Iris pigment epithelial cell (primary cell): ENCODE measurements around the gene PKD1L1.
"Not testable (repeated sequence)": the region's sequence is repeated elsewhere in the genome, so short reads cannot be mapped to it uniquely, and the experiment has no call there.

Experiments
- DNase-seq: peaks from one replicate; pipeline ENCODE4 v3.0.0-alpha.2; 2011; ENCODE audit warnings: low read depth

PKD1L1 gene

DNA sequence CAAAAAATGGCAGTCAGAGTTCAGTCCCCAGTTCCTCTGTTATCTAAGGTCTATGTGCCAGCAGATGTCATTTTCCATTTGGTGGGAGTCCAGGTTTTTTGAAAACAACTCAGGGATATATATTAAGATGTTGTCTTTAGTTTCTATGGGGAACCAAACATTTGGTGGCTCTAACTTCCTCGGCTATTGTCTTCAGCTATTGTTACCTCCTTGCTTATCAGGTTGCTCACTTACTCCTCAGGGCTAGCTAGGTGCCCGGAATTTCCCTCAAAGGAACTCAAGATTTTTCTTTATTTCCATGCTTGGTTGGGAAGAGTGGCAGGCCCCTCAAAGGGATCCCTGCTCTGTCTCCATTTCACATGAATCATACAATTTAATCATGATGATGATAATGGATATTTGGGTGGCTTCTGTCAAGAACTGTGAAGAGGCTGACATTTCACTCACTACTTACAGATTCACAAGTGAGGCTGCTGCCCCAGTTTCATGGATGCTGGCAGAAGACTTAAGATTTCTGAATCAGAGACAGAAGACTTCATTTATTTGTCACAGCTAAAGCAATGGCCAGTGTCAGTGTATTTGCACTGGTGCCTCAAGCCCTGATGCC is 182.8 kb downstream of the PKD1L1 start:
- no peak for DNase-seq

DNA sequence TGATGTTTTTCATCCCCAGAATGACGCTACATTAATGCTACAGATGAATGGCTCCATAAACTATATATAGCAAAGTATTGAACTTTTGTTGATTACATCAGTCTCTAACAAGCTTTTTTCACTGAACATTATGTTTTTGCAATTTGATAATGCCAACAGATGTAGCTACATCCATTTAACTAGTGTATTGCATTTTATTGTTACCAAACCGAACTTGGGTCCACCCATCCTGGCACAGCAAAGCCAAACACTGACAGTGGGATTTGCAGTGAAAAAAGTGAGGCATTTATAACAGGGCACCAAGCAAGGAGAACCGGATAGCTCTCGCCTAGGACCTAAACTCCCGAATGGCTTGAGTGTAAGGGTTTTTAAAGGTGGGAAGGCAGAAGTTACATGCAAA is 183.5 kb downstream of the PKD1L1 start:
- no peak for DNase-seq

DNA sequence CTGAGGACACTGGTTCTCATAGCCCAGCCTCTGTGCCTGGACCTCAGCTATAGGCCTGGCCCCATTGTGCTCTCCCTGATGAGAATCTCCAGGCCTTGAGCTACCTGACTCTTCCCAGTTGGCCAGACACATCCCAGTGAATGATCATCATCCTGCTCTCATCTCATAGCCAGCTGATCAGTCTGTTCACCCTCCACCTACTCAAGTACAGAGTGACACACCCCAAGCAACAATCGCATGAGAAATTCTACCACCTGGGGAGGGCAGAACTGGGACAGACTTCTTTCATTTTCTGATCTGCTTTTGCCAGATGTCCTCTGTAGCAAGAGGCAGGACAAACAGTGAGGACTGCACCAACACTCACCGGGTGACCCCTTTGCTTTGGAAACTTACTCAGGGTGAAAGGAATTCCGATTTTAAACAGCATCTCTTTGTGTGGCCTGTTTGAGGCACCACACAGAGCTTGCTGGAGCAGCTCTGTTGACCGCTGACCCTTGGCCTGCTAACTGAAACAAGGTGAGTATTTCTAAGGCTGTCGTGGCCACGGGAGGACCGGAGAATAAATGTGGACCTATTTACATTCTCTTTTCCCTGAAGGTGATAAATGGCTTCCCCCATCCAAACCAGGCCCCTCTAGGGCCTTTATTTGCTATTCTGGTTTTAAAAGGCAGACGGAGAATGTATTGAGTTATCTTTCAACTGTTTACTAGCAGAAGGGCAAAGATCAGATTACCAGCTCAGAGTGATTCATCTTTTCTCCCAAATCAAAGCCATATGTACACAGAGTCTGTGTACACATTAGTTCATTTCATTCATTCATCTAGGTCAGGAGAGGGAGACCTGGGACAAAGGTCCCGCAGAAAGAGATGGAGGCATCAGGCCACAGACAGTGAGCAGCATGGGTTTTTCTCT is 184.9 kb downstream of the PKD1L1 start:
- DNase-seq = peak; percentile 92

DNA sequence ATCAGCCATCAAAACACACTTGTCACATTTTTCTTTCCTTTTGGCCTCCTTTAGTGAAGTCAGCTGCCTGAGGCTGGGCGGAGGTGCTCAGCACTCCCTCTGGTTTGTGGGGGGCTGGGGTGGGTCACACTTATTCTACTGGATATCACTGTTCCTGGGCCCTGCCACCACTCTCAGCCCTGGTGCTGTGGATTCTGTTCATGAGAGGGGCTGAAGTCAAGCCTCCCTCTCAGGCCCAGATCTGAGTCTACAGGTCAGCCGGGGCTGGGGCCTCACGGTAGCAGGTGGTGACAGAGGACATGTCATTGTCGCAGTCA is 185.6 kb downstream of the PKD1L1 start:
- no peak for DNase-seq

DNA sequence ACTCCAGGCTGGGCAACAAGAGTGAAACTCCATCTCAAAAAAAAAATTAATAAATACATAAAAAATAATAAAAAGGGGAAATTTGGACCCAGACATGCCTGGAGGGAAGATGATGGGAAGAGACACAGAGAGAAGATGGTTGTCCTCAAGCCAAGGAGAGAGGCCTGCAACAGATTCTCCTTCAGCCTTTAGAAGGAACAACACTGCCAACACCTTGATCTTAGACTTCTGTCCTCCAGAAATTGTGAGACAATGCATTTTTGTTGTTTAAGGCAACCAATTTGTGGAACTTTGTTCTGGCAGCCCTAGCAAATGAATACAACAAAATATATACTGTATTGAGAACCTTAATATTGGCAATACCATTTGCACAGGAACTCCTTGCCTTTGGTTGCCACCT is 186.1 kb downstream of the PKD1L1 start:
- DNase-seq = no peak

DNA sequence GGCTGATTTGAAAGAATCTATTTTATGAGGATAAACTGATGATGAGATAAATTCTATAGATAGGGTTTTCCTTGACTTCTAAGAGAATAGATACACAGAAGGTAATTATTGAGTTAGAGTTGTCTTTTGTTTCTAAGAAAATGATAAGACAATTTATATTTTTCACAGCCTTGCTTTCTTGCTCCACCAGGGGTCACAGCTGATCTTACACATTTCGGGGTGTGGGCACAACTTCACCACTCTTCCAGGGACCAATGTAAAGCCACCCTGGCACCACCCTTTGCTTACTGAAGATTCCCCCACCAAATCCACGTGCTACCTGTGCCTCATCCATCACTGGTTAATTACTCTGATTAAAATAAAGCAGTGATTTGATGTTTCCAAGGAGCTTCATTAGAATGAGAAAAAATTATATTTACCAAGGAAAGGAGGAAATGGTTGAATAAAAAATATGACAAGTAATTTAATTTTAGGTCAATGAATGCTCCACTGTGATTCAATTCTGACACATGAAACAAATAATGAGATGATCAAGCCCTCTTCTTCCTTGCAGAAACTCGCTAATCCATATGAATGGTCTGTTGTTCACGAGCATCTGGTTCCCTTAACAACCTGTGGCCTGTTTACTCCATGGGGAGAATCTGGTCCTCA is 189.1 kb downstream of the PKD1L1 start:
- peak; percentile 61 for DNase-seq

DNA sequence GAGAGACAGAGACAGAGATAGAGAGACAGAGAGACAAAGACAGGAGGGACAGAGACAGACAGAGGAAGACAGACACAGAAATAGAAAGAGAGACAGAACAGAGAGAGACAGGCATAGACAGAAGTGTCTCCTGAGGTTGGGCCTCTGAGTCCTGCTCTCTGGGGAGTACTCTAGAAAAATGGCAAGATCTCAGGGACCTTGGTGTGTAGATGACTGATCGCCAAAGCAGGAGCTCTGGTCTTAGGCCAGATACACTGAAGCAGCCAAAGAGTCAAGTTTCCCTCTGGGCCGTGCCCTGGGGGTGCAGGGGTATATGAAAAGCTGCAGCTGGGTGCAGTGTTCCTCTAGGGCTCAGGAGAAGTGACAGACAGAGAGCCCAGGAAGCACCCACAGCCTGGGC is 189.7 kb downstream of the PKD1L1 start:
- DNase-seq = peak; percentile 66

DNA sequence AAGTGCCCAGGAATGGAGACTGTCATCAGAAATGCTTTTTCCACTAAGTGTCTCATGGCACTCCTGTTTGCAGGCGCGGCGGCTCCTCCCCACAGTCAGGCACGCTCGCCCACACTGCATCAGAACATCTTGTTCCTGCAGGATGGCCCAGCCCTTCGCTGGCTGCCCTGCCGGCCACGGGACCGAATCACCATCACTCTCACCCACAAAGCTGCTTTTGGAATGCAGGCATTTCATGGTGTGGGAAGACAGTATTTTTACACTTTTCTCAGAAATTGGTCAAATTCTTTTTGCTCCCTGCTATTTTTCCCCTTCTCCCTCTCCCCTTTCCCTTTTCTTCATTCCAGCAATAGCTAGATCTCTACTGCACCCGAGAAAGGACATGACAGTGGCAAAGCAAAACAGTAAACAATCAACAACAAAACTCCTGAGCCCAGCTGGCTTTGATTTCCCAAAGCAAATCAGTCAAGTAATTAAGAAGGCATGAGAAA is 190.3 kb downstream of the PKD1L1 start:
- DNase-seq = peak; percentile 97

DNA sequence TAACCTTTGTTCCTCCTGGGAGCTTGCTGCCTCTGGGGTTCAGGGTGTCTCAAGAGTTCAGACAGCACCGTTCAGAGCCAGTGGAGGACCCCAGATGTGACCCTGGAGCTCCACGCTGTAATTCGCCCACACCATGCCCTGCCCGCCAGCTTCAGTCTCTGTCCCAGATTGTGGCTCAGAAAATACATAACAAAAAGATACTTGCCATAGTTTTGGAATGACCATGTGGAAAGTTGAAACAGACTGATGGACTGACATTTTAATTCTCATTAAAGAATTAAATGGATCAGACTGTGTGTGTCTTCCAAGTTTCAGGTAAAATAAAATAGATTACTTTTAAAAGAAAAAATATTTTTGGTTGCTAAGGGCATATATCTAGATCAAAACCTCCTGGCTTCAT is 191.6 kb downstream of the PKD1L1 start:
- no peak for DNase-seq

DNA sequence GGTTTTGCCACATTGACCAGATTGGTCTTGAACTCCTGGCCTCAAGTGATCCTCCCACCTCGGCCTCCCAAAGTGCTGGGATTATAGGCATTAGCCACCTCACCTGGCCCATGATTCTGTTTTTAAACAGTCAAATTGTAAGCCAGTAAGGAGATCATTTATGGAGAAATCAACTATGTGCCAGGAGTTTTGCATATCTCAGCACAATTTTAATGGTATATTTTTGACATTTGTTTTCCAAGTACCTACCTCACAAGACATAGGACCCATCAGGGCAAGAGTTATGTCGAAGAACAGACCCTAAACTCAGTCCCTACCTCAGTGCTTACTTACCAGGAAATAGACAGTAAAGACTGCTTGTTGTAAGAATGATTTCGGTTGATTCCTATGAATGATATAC is 193.0 kb downstream of the PKD1L1 start:
- DNase-seq = no peak

DNA sequence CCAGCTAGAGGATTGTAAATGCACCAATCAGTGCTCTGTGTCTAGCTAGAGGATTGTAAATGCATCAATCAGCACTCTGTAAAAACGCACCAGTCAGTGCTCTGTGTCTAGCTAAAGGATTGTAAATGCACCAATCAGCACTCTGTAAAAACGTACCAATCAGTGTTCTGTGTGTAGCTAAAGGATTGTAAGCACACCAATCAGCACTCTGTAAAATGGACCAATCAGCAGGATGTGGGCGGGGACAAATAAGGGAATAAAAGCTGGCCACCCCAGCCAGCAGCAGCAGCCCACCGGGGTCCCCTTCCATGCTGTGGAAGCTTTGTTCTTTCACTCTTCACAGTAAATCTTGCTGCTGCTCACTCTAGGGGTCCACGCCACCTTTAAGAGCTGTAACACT is 196.5 kb downstream of the PKD1L1 start:
- DNase-seq = not testable (repeated sequence)

DNA sequence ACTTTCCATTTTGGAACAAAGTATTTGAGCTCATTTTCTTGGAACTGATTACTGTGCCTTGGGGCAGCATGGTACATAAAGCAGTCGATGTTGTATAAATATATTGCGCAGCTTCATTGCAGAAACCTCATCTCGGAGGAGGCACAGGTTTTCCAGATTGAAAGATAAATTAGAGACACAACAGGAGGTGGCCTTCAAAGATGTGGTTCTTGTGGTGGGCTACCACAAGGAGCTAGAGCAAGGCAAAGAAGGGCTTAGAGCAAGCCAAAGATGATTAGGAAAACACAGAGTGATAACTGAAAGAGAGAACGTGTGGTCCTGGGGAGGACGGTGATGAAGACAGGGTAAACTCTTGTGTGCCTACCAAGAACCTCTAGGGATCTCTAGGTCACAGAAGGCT is 197.2 kb downstream of the PKD1L1 start:
- no peak for DNase-seq

DNA sequence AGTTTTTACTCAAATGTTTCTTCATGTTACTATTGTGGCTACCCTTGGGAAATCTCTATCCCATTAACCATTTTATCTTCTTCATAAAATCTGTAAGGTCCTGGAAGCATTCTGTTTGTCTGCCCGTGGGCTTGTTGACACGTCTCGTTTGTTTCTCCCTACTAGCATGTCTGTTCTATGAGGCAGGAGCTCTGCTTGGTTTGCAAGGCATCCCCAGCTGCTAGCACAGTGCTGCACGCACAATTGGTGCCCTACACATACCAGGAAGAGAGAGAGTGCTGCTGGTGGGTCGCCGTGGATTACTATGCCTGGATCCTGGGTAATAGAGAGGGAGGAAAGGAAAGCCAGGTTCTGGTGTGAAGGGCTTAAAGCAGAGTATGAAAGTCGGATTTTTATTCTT is 200.2 kb downstream of the PKD1L1 start:
- no peak for DNase-seq

DNA sequence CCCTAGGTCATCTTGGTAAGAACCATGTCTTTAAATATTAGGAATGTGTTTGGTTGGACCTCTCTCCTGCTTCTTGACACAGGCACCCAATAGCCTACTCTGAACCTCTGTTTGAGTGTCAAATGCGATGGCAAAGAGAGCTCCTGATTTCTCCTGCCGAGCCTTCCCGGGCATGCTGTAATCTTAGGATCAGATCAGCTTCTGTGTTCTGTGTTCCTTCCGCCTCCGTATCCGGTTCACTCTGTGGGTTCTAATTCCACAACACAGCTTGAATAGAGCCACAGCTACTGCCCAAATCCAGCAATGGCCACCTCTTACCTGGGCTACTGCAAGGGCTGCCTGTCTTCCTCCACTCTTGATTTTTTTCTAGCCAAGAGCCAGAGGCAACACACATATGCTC is 201.1 kb downstream of the PKD1L1 start:
- no peak for DNase-seq

DNA sequence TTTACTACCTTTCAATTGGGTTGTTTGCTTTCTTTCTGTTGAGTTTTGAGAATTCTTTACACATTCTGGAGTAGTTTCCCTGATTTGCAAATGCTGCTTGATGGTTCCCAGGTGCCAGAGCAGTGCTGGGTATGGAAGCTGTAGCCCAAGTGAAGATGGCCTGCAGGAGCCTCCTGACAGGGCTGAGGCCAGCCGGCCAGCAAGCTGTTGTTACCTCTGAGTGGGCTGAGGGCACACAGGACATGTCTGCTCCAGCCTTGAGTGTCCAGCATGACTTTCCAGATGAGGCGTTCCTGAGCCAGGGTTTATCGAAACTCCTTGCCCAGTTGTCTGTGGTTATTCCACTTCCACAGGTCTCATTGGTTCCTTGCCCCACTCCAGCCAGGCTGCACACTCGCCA is 201.8 kb downstream of the PKD1L1 start:
- DNase-seq = no peak

DNA sequence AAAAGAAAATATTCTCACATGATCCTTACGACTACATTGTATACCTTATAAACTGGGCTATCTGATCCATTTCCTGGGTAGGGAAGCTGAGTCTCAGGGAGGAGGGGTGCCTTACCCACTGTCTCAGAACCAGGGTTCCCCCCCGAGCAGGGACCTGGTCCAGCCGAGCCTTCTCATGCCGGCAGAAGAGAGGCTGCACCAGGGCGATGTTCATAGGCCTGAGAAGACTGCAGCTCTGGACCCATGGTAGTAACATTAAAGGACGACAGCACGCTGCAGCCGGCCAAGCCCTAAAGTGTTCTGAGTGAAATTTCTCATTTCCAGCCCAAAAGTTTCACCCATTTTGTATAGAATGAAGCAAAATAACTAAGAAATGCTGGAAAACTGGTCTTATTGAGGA is 203.4 kb downstream of the PKD1L1 start:
- no peak for DNase-seq

DNA sequence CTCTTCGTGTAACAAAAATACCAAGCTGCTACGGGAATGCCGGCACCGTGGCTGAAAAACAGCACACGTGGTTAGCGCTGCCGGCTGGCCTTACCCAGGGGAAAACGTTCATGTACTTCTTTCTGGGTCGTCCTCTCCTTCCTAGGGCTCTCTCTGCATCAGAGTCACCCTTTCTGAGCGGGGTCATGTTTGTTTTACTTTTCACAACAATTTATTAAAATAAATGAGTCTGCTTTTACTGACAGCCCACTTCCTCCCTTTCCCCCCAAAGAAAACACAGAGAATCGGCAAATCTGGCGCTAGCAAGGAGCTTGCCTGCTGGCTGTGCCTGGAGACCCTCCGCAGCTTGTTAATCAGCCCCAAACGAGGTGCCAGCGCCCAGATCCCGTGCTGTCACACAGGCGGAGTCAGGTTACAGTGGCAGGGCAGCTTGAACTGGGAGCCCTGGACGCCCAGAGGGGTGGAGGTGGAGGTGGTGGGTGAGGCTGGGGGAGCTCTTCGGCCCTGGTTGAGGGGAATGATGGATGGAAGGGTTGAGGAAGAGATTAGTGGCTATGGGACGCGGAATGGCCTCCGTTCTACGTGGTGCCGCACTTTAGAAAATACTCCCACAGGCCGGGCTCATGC is 204.2 kb downstream of the PKD1L1 start:
- peak; percentile 53 for DNase-seq

DNA sequence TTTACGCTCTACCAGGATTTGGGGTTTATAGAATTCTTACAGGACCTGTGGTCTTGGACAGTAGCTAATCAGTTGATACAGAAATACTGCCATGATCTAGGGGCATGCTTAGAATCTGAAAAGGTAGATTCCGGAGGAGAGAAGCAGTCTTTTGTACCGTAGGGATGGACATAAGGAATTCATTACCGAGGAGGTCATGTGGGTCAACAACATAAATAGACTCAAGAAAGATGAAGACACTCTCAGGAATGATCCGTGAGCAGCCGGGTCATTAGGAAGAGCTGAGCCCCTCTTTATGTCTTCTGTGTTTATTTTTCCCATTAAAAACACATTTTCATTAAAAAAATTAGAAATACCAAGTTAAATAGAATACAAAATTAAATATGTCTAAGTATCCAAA is 206.3 kb downstream of the PKD1L1 start:
- DNase-seq = peak; percentile 24

DNA sequence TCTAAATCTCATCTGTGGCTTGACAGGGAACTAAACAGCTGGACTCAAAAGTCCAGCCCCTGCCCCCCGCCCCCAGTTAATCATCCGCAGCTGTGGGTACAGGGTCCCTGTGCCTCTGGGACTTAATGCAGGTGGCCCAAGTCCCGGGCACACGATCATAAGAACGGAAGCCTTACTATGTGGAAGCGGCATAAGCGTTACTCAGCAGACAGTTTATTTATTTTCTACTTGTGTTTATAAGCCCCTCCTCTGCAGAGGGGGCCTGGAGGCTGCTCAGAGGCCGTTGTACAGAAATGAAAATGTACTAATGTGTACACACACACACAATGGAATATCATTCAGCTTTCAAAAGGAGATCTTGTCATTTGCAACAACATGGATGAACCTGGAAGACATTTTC is 208.4 kb downstream of the PKD1L1 start:
- peak; percentile 43 for DNase-seq

DNA sequence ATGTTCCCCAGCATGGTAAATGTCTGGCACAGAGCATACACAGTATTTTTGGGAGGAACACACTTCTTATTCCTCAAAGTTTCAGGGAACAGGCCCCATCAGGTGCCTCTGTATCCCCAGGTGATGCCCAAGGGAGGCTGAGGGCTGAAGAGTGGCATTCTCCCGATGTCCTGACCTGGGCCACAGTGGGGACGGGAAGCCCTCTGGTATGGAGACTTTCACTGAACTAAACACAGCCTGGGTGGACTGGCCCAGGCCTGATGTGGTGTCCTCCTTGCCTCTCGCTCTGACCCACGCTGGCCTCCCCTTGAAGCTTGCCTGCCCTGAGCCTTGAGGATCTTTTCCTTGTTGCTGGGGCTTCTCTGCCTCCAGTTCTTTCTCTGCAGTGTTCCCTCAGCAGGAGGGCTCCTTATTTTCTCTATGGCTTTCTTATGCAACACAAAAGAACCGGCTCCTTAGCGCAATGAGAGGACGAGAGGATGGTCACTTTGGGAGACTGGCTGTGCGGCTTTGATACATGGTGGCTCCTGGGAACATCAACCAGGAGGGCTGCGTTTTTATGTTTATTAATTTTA is 208.9 kb downstream of the PKD1L1 start:
- no peak for DNase-seq

DNA sequence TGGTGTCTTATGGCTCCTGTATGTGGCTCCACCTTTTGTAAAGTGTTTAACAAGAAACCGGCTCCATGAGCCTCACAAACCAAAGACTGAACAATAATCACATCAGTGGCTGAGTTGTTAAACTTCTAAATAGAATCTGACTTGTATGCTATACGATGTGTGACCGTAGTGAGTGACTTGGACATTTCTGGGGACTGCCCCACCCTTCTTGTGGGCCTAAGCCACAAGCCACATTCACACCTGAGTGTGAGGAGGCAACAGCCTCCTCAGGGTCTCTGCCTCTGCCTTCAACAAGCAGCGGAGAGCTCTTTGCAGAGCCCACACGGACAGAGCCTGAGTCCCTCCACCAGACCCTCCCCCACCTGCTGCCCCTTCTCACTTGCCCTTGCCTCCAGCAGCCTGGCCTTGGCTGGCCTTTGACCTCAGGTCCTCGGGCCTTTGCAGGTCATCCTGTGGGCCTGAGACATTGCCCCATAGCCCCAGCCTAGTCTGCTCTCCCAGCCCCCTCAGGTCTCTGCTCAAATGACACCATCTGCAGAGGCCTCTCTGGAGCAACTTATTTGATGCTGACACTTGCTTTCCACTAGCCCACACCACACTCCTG is 209.6 kb downstream of the PKD1L1 start:
- DNase-seq = no peak

DNA sequence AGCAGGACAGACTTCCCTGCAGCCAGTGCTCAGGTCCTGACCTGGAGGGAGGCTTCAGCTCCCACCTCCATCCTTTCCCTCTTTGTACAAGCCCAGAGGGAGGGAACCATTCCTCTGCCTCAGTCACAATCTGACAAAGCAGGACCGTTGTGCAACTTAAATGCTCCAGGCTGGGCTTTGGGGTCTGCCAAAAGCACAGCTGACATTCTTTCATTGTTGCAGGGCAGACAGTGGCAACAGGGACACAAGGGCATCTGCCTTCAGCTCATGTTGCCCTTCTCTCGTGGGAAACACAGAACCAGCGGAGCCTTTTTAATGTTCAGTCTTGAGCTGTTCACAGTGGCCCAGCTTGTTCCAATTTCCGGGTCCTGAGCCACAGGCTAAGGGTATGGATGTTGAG is 210.7 kb downstream of the PKD1L1 start:
- no peak for DNase-seq
